GM12891 (cell line): ENCODE measurements around the gene HBG2.

Experiments used
- POLR2A ChIP-seq: IDR thresholded peaks from 2 replicates; pipeline ENCODE4 v1.6.1; 2011; ENCODE audit warnings: low read depth, low read length, control low read depth
- POLR2AphosphoS5 ChIP-seq: IDR thresholded peaks from 2 replicates; pipeline ENCODE4 v1.6.1; 2011; ENCODE audit warnings: low read depth, low read length, control low read depth
- SPI1 ChIP-seq: IDR thresholded peaks from 2 replicates; pipeline ENCODE4 v1.6.1; 2011; ENCODE audit warnings: low read depth, low read length, control low read depth

GRCh38 chr11:5258543-5259262 is 4.1 kb upstream of the HBG2 start:
- TF ChIP-seq POLR2A (no peak), SPI1 (no peak), POLR2AphosphoS5 (no peak)
